Measurements from ENCODE around the gene CEP57.

CEP57 gene

GRCh38 chr11:95794086-95794485, 3.8 kb downstream of the CEP57 start:
- H3K4me3 ChIP-seq (ENCODE audit: low read depth, low read length), result no peak overlapping the region
- DNase-seq (ENCODE audit: low read depth), result no peak
- no peak for TF ChIP-seq CTCF (IDR thresholded peaks at IDR 0.05; ENCODE audit: low read depth, low read length, missing control alignments)

- no peak for DNase-seq (ENCODE audit: low read depth)
- TF ChIP-seq CTCF (IDR thresholded peaks at IDR 0.05; ENCODE audit: low read depth, low read length, missing control alignments), result no peak
- no peak overlapping the region for H3K4me3 ChIP-seq (ENCODE audit: low read depth, low read length)
These were observed 5.5 kb downstream of the CEP57 start for GRCh38 chr11:95795627-95796295.

GRCh38 chr11:95796501-95796900, 6.2 kb downstream of the CEP57 start:
- no peak overlapping the region for H3K4me3 ChIP-seq (ENCODE audit: low read depth, low read length)
- TF ChIP-seq CTCF (IDR thresholded peaks at IDR 0.05; ENCODE audit: low read depth, low read length, missing control alignments), result no peak
- no peak for DNase-seq (ENCODE audit: low read depth)

- no peak overlapping the region for H3K4me3 ChIP-seq (ENCODE audit: low read depth, low read length)
- TF ChIP-seq CTCF (IDR thresholded peaks at IDR 0.05; ENCODE audit: low read depth, low read length, missing control alignments), result no peak
- no peak for DNase-seq (ENCODE audit: low read depth)
These were observed 9.2 kb downstream of the CEP57 start for GRCh38 chr11:95799546-95799945.

- TF ChIP-seq CTCF (IDR thresholded peaks at IDR 0.05; ENCODE audit: low read depth, low read length, missing control alignments), result no peak
- DNase-seq (ENCODE audit: low read depth), result no peak
- H3K4me3 ChIP-seq (ENCODE audit: low read depth, low read length), result no peak overlapping the region
These were observed 10.1 kb downstream of the CEP57 start for GRCh38 chr11:95800438-95800837.

GRCh38 chr11:95802806-95803205, 12.5 kb downstream of the CEP57 start:
- TF ChIP-seq CTCF (IDR thresholded peaks at IDR 0.05; ENCODE audit: low read depth, low read length, missing control alignments), result no peak
- DNase-seq (ENCODE audit: low read depth), result no peak
- no peak overlapping the region for H3K4me3 ChIP-seq (ENCODE audit: low read depth, low read length)

- TF ChIP-seq CTCF (IDR thresholded peaks at IDR 0.05; ENCODE audit: low read depth, low read length, missing control alignments), result no peak
- no peak for DNase-seq (ENCODE audit: low read depth)
- H3K4me3 ChIP-seq (ENCODE audit: low read depth, low read length), result no peak overlapping the region
These were observed 13.7 kb downstream of the CEP57 start for GRCh38 chr11:95803973-95804372.
